Posterior vena cava (tissue), 2 donors: ENCODE measurements around the gene GNG7. TPM values are rescaled to one million over a fixed set of nuclear protein-coding genes. Genes with fewer than 3 reads are reported as not detected.
A peak's percentile ranks its signal among the peaks of the same experiment; 100 is the strongest.
"Not testable (repeated sequence)": the region's sequence is repeated elsewhere in the genome, so short reads cannot be mapped to it uniquely, and the experiment has no call there.

Experiments
- DNase-seq: peaks from one replicate; pipeline ENCODE4 v3.0.0-alpha.2; 2020; ENCODE audit warnings: low spot score
- intact Hi-C, 2 donors: fragments of 100-400 bp; cut with DNase I; formaldehyde crosslinking; loops; one replicate each; pipeline versions ENCODE4 v1.14.1 to v1.14.2; 2022 to 2023
- total RNA-seq, 2 donors: library from RNA; stranded (reverse); fragmentation: NEBNext Ultra II Directional; extraction: Animal tissue kit (Norgen Biotek cat#: 25700); gene quantifications; one replicate each; pipeline ENCODE4 v1.2.1, GENCODE V29; 2021
- donor health status: DM: yes; HTN: yes; CAD: no.
- donor health status: DM: yes; HTN: yes; CAD: no.

GNG7 gene
- total RNA-seq, 2 donors from 2014 or later, result 3.2 to 6.1 TPM

- no peak for DNase-seq
- intact Hi-C loops, result loop anchor here in 1 of 2 donors (5.0 kb wide), 1 partner anchor 34 kb away; no protein-coding TSS in a partner anchor
Observed at GRCh38 chr19:2653218-2653617, 49.3 kb downstream of the GNG7 start.

- intact Hi-C loops, result loop anchor here in 1 of 2 donors (5.0 kb wide), 1 partner anchor 35 kb away; no protein-coding TSS in a partner anchor
- no peak for DNase-seq
Observed at GRCh38 chr19:2652504-2653099, 49.9 kb downstream of the GNG7 start.

GRCh38 chr19:2651002-2651733 is 51.3 kb downstream of the GNG7 start:
- not testable (repeated sequence) for DNase-seq
- intact Hi-C loops, result loop anchor here (2.0 to 5.0 kb wide), 2 partner anchors 36 to 92 kb away; no protein-coding TSS in a partner anchor

GRCh38 chr19:2650515-2650914 is 52.0 kb downstream of the GNG7 start:
- intact Hi-C loops, result loop anchor here (2.0 to 5.0 kb wide), 2 partner anchors 37 to 92 kb away; no protein-coding TSS in a partner anchor
- no peak for DNase-seq

- peak; percentile 92 for DNase-seq
- intact Hi-C loops, result loop anchor here in 1 of 2 donors (2.0 kb wide), 1 partner anchor 100 kb away; no protein-coding TSS in a partner anchor
Observed at GRCh38 chr19:2648528-2648937, 54.0 kb downstream of the GNG7 start.

- intact Hi-C loops, result loop anchor here in 1 of 2 donors (2.0 kb wide), 1 partner anchor 101 kb away; no protein-coding TSS in a partner anchor
Observed at GRCh38 chr19:2648099-2648498, 54.4 kb downstream of the GNG7 start.

GRCh38 chr19:2646866-2647535 is 55.5 kb downstream of the GNG7 start:
- intact Hi-C loops, result no loop called here
- DNase-seq, result no peak

More at GRCh38 chr19:2648099-2648498, 54.4 kb downstream of the GNG7 start:
- DNase-seq, result no peak

- no peak for DNase-seq
- intact Hi-C loops, result no loop called here
Observed at GRCh38 chr19:2645826-2646225, 56.7 kb downstream of the GNG7 start.

GRCh38 chr19:2643123-2643737 is 59.3 kb downstream of the GNG7 start:
- DNase-seq, intact Hi-C loops: not testable (repeated sequence)

GRCh38 chr19:2641332-2641698 is 61.2 kb downstream of the GNG7 start:
- DNase-seq, result no peak
- intact Hi-C loops, result no loop called here

GRCh38 chr19:2640563-2641331 is 61.7 kb downstream of the GNG7 start:
- no peak for DNase-seq
- intact Hi-C loops, result no loop called here

GRCh38 chr19:2639999-2640398 is 62.5 kb downstream of the GNG7 start:
- DNase-seq, result no peak

GRCh38 chr19:2638417-2638940 is 64.0 kb downstream of the GNG7 start:
- intact Hi-C loops, result no loop called here
- DNase-seq, result no peak

More at GRCh38 chr19:2639999-2640398, 62.5 kb downstream of the GNG7 start:
- intact Hi-C loops, result no loop called here

- DNase-seq, result peak; percentile 92
- intact Hi-C loops, result no loop called here
Observed at GRCh38 chr19:2636897-2637683, 65.4 kb downstream of the GNG7 start.

GRCh38 chr19:2636141-2636896 is 66.2 kb downstream of the GNG7 start:
- intact Hi-C loops, result no loop called here
- DNase-seq, result no peak

- no peak for DNase-seq
Observed at GRCh38 chr19:2634960-2635359, 67.5 kb downstream of the GNG7 start.

More at GRCh38 chr19:2634960-2635359, 67.5 kb downstream of the GNG7 start:
- intact Hi-C loops, result no loop called here
